NCI-H1105 treated with DMSO at 0.1 percent for 48 hours (cell line): ENCODE results near the gene ZBTB7C.

Source experiments
- DNase-seq: peaks from one replicate; lab custom pipeline; 2025; lab: John Stamatoyannopoulos, UW

Gene ZBTB7C

GRCh38 chr18:48418539-48419276, 9.5 kb upstream of the ZBTB7C start:
- DNase-seq = no peak

- no peak for DNase-seq
Observed at GRCh38 chr18:48417985-48418384, 8.8 kb upstream of the ZBTB7C start.

- no peak for DNase-seq
Observed at GRCh38 chr18:48413342-48413741, 4.2 kb upstream of the ZBTB7C start.

- peak; percentile 65 for DNase-seq
Observed at GRCh38 chr18:48412339-48412929, 3.3 kb upstream of the ZBTB7C start.

GRCh38 chr18:48410095-48410920, 1.1 kb upstream of the ZBTB7C start:
- peak; percentile 72 for DNase-seq

GRCh38 chr18:48409591-48410094, 460 bp upstream of the ZBTB7C start:
- DNase-seq = peak; percentile 39

- no peak for DNase-seq
Observed at GRCh38 chr18:48408111-48408726, 964 bp downstream of the ZBTB7C start.

GRCh38 chr18:48407358-48407757, 1.8 kb downstream of the ZBTB7C start:
- no peak for DNase-seq

- DNase-seq = no peak
Observed at GRCh38 chr18:48405978-48406377, 3.2 kb downstream of the ZBTB7C start.

GRCh38 chr18:48404716-48405507, 4.3 kb downstream of the ZBTB7C start:
- no peak for DNase-seq

- no peak for DNase-seq
Observed at GRCh38 chr18:48402953-48403352, 6.2 kb downstream of the ZBTB7C start.

GRCh38 chr18:48399303-48400075, 9.7 kb downstream of the ZBTB7C start:
- DNase-seq = peak; percentile 7

GRCh38 chr18:48398074-48398473, 11.1 kb downstream of the ZBTB7C start:
- DNase-seq = no peak

- no peak for DNase-seq
Observed at GRCh38 chr18:48397021-48397420, 12.2 kb downstream of the ZBTB7C start.

GRCh38 chr18:48396561-48396960, 12.6 kb downstream of the ZBTB7C start:
- DNase-seq = no peak

- DNase-seq = no peak
Observed at GRCh38 chr18:48395646-48396045, 13.5 kb downstream of the ZBTB7C start.

GRCh38 chr18:48394176-48394575, 15.0 kb downstream of the ZBTB7C start:
- no peak for DNase-seq

- DNase-seq = no peak
Observed at GRCh38 chr18:48393776-48394175, 15.4 kb downstream of the ZBTB7C start.

- no peak for DNase-seq
Observed at GRCh38 chr18:48393170-48393569, 16.0 kb downstream of the ZBTB7C start.

- no peak for DNase-seq
Observed at GRCh38 chr18:48392268-48392667, 16.9 kb downstream of the ZBTB7C start.

- DNase-seq = no peak
Observed at GRCh38 chr18:48391868-48392267, 17.3 kb downstream of the ZBTB7C start.
